NCI-H1092 treated with DMSO at 0.1 percent for 48 hours (cell line): ENCODE data around the gene ZNF208.
"Not testable (repeated sequence)": the region's sequence is repeated elsewhere in the genome, so short reads cannot be mapped to it uniquely, and the experiment has no call there.

ENCODE experiments used
- DNase-seq: peaks from one replicate; lab custom pipeline; 2025; lab: John Stamatoyannopoulos, UW

ZNF208 gene

GRCh38 chr19:22010437-22011143, at the start of gene ZNF208:
Gene ZNF208, minus strand, starts transcription at chr19:22010943. Its CDS starts 149 bp downstream, at chr19:22010794.
- not testable (repeated sequence) for DNase-seq

DNA sequence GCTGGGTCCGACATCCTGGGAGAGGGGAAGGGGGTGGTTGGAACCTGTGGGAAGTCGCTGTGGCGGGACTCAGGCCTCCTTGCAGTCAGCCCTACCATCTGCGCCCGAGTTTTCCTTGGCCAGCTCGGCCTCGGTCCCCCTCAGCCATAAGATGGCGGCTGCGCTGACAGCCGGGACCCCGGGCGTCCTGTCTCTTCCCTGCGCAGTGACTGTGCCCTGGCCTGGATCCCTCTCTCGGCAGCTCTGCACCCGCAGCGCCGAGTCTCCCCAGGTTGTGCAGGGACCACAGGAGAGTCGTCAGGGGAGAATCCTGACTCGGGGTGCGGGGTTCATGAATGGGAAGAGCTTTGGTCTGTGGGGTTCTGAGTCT, 41.9 kb upstream of the ZNF208 start:
- no peak for DNase-seq

GRCh38 chr19:22041151-22041550, 30.4 kb upstream of the ZNF208 start:
- not testable (repeated sequence) for DNase-seq

- no peak for DNase-seq
These were observed 19.9 kb upstream of the ZNF208 start for GRCh38 chr19:22030680-22031079.

GRCh38 chr19:22026687-22027086, 15.9 kb upstream of the ZNF208 start:
- DNase-seq, result no peak

GRCh38 chr19:22025539-22025938, 14.8 kb upstream of the ZNF208 start:
- DNase-seq, result not testable (repeated sequence)

GRCh38 chr19:21970466-21970865, 40.3 kb downstream of the ZNF208 start:
- DNase-seq, result no peak

DNA sequence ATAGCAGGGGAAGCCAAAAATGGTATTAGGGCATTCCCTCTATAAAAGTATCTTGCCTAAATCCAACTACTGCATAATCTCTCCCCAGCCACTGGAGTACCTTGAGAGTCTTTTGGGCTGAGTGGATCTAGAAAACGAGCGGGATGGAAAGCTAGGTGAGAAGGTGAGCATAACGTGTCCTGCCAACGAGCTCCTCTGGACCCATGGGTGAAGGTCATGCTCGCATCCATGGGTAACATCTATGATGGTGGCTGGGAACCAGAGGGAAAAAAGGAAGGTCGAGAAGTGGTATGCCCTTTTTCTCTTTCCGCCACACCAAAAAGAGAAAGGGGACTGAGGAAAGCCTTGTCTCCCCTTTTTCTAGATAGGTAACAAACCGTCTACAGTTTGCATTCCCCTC, 63.0 kb downstream of the ZNF208 start:
- no peak for DNase-seq

- DNase-seq, result no peak
These were observed 70.1 kb downstream of the ZNF208 start for GRCh38 chr19:21940684-21941083.

- no peak for DNase-seq
These were observed 76.2 kb downstream of the ZNF208 start for GRCh38 chr19:21934593-21934992.

DNA sequence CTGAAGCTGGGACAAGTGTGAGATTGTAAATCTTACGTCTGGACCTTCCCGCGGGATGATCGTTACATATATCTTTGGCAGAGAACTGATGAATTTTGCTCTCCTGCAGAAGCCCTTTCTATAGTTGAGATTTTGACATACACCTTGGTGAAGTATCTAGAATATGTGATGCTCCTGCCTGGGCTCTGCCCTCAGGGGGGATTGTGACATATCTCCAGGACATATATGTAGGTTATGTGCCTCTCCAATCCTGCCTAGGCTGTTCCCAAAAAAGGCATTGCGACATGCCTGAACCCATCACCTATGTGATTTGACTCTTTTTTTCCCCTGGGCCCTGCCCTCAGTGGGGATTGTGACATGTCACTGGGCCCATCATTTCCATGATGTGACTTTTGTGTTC, 76.6 kb downstream of the ZNF208 start:
- no peak for DNase-seq

DNA sequence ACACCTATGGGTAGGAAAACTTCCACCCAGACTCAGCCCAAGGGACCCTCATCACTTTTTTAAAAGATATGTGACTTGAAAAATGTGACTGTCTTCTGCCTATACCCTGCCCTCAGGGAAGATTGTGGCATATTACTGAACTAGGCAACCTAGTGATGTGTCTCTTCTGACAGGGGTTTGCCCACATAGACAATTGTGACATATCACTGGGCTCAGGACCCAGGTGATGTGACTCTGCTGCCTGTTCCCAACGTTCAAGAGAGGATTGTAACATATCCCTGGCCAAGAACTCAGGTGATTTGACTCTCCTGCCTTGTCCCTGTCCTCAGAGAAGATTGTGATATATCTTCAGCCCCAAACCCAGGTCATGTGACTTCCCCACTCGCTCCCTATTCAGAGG, 88.5 kb downstream of the ZNF208 start:
- DNase-seq, result no peak

DNA sequence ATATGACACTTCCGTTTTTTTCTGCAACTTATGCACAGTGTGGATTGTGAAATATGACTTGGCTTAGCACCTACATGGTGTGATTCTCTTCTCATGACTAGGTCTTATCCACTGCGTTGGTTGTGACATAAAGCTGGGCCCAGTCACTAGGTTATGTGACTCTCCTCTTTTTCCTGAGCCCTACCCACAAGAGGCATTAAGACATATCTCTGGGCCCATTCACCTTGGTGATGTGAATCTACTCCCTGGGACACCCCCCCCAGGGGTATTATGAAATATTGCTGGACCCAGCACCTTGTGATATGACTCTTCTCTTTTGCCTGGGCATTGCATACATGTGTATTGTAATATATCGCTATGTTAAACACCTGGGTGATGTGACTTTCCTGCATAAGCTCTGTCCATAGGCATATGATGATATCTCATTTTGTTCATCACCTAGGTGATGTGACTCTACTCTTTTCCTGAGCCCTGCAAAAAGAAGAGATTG, 89.0 kb downstream of the ZNF208 start:
- DNase-seq, result no peak

DNA sequence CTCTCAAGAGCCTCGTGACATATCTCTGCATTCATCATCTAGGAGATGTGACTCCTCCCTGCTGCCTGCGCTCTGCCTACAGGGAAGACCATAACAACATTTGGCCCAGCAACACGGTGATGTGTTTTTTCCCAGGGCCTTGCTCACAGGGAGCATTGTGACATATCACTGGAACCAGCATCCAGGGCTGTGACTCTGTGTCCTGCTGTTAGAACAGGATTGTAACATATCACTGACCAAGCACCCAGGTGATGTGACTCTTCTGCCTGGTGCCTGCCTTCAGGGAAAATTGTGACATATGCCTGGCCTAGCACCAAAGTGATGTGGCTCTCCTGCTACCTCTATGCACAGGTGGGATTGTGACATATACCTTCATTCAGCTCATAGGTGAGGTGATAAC, 95.3 kb downstream of the ZNF208 start:
- DNase-seq, result no peak

- no peak for DNase-seq
These were observed 98.1 kb downstream of the ZNF208 start for GRCh38 chr19:21912654-21913053.

GRCh38 chr19:21910318-21910717, 100.4 kb downstream of the ZNF208 start:
- DNase-seq, result no peak

GRCh38 chr19:21908066-21908465, 102.7 kb downstream of the ZNF208 start:
- DNase-seq, result no peak

DNA sequence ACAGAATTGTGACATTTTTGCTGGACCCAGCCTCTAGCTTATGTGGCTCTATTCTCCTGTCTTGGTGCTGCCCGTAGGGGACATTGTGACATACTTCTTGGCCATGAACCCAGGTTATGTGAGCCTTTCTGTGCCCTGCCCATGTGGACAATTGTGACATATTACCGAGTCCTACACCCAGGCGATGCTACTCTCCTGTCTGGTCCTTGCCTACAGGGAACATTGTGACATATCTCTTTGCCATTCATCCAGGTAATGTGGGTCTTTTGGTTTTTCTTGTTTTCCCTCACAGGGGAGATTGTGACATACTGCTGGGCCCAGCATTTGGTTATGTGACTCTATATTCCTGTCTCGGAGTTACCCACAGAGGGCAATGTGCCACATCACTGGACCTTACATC, 103.2 kb downstream of the ZNF208 start:
- no peak for DNase-seq

DNA sequence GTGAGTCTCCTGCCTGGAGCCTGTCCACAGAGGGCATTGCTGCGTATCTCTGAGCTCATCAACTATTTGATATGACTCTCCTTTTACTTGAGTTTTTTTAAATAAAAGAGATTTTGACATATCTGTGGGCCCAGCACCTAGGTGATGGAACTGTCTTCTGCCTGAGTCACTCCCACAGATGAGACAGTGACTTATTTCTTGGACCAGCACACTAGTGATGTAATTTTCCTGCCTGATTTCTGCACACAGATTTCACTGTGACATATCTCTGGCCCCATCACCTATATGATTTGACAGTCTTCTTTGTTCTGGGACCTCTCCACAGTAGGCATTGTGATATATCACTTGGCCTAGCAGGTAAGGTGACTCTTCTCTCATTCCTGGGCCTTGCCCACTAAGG, 108.2 kb downstream of the ZNF208 start:
- no peak for DNase-seq

- no peak for DNase-seq
These were observed 108.9 kb downstream of the ZNF208 start for GRCh38 chr19:21901861-21902260.

DNA sequence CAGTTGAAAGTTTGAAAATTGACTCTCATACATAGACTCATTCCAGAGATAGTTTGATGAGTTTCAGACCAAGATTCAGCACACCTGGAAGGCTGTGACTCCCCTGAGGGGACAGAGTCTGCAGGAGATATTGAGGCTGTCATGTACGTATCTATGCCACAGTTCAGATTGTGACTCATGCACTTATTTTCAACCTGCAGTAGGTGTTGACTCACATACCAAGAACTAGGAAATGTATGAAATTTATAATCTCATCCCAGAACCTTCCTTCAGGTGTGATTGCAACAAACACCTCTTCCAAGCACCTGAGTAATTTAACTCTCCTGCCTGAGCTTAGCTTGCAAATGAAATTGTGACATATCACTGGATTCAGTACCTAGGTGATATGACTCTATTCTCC, 110.3 kb downstream of the ZNF208 start:
- no peak for DNase-seq

- DNase-seq, result no peak
These were observed 119.7 kb downstream of the ZNF208 start for GRCh38 chr19:21891086-21891485.

- DNase-seq, result not testable (repeated sequence)
These were observed 120.7 kb downstream of the ZNF208 start for GRCh38 chr19:21890017-21890416.

DNA sequence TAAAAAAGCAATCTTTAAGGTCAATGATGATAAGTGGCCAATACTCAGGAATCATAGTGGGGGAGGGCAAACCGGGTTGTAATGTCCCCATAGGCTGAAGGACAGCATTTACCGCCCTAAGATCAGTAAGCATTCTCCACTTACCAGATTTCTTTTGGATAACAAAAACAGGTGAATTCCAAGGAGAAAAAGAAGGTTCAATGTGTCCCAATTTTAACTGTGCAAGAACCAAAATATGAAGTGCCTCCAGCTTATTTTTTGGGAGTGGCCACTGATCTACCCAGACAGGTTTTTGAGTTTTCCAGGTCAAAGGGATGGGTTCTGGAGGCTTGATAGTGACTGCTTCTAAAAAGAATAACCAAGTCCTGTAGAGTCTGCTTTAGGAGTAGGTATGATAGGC, 125.2 kb downstream of the ZNF208 start:
- not testable (repeated sequence) for DNase-seq
